Ramos (cell line): ENCODE data around the gene PEX26.
"Not testable (repeated sequence)": the region's sequence is repeated elsewhere in the genome, so short reads cannot be mapped to it uniquely, and the experiment has no call there.

Source experiments
- in situ Hi-C: fragments of 300-500 bp; cut with MboI; formaldehyde crosslinking; loops from one replicate; pipeline ENCODE4 v1.14.3; 2022; ENCODE audit warnings: low sequenced_read_pairs; ENCODE audit not compliant: unreplicated experiment

PEX26 gene

DNA sequence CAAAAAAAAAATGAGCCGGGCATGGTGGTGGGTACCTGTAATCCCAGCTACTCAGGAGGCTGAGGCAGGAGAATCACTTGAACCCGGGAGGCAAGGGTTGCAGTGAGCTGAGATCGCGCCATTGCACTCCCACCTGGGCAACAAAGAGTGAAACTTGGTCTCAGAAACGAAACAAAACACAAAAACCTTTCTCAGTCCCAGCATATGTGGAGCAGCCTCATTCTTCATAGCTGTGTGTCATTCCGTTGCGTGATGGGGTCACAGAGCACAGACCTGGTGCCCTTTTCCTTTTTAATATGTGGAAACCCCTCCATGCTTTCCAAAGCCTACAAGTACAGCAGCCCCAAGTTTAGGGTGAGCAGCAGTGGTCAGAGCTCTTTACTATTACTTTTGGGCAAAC, 13.7 kb downstream of the PEX26 start:
- in situ Hi-C loops, result no loop called here

DNA sequence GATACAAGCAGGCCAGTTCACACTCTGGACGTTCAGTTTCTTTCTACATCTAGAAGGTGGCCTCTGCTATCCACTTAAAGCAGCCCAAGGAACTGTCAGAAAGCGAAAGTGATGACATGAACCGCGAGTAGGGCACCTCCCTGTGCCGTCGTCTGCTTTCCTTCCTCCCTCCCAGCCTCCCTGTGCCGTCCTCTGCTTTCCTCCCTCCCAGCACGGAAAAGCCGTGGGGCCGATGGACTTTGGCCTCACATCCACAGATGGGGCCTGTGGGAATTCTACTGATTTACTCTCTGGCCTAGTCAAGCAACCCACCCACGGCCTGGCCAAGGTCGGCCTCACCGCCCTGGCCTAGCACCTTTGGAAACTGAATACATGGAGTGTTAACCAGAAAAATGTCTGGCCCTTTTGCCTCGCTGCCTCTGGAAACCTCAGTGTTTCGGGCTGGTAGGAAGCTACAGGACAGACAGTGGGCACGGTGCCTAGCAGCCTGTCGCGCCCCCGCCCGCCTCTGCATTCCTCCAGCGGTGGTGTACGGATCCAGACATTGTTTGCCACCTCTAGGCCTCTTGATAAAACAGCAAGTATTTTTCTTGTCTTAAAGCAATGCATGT, 14.2 kb downstream of the PEX26 start:
- in situ Hi-C loops, result no loop called here

DNA sequence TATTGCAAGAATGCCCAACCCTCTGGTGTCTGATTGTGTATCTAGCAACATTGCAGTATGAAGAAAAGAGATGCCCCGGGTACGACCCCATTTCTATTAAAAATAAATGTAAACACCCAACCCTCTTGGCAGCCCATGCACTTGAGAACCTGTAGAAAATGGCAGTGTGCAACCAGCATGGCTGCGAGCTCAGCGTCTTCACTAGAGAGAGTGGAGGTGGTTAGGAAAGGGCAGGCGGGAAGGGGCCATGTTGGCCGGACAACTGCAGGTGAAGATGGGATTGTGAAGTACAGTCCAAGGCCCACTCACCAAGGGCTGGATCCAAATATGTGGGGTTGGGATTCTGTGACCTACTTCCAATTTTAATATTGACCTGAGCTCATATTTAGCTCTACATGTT, 15.9 kb downstream of the PEX26 start:
- in situ Hi-C loops, result no loop called here

DNA sequence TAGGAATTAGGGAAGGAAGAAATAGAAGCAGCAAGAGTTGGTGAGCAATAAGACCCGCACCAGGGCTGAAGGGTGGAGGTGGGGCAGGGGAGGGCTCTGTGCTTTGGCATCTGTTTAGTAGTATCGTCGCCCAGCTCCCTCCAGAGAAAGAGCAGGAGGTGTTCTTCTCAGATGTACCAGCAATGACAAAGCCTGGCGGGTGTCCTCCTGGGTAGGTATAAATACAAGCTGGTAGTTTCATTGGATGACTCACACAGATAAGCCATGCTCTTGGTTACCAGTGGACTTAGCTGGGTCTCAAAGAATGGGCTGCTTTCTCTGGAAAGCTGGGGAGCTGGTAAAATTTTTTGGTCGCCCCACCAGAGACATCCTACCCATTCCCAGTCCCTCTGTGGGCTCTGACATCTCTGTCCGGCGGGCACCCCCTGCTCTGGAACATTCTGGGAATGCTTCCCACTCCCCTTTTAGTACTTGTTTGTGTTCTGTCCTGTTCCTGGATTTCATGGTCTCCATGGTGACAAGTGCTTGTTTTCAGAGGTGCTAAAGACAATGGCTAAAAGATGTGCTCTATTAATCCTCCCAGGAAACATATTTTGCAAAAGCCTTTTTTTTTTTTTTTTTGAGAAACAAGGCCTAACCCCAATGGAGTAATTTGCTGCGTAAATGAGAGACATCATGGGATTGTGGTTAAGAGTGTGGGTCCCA, 17.5 kb downstream of the PEX26 start:
- in situ Hi-C loops, result no loop called here

DNA sequence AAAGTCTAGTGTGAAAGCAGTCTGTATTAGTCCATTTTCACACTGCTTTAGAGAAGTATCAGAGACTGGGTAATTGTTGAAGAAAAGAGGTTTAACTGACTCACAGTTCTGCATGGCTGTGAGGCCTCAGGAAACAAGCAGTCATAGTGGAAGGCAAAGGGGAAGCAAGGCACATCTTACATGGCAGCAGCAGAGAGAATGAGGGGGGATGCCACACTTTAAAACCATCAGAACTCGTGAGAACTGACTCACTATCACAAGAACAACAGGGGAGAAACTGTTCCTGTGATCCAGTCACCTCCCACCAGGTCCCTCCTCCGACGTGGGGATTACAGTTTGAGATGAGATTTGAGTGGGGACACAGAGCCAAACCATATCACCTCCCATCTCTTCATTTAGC, 19.0 kb downstream of the PEX26 start:
- in situ Hi-C loops, result no loop called here

DNA sequence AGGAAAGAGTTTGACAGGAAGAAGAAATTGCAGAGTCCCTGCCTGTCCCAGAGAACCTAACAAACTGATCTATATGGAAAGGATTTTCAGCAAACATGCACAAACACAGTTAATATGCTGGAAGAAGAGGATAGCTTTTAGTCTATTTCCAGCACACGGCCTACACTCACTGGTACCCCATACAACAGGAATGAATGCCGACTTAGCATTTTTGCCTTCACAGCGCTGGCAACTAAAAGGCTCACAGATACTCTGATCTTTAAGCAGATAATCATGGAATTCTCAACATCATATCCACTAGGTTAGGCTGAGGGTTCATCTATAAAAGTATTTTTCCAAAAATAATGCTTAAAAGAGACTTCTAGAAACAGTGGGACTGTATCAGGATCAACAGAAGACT, 23.0 kb downstream of the PEX26 start:
- in situ Hi-C loops, result loop anchor here (5.0 kb wide), 1 partner anchor 37 kb away; no protein-coding TSS in a partner anchor

DNA sequence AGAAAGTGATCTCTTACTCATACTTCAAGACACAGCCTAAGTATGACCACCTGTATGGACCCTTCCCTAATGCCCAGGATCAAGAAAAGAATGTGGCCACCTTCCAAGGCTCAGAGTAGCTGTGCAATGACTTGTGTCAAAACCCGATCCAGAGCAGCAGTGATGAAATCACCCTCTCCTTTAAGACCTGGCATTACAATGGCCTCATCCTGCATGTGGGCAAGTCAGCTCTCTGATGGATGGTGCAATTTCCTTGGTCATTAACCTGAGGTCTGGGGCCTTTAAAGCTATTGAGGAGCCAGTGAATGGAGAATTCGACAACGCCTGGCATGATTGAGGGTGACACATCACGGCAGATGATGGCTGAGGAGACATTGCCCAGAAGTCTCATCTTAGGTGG, 23.7 kb downstream of the PEX26 start:
- in situ Hi-C loops, result loop anchor here (5.0 kb wide), 1 partner anchor 36 kb away; no protein-coding TSS in a partner anchor

DNA sequence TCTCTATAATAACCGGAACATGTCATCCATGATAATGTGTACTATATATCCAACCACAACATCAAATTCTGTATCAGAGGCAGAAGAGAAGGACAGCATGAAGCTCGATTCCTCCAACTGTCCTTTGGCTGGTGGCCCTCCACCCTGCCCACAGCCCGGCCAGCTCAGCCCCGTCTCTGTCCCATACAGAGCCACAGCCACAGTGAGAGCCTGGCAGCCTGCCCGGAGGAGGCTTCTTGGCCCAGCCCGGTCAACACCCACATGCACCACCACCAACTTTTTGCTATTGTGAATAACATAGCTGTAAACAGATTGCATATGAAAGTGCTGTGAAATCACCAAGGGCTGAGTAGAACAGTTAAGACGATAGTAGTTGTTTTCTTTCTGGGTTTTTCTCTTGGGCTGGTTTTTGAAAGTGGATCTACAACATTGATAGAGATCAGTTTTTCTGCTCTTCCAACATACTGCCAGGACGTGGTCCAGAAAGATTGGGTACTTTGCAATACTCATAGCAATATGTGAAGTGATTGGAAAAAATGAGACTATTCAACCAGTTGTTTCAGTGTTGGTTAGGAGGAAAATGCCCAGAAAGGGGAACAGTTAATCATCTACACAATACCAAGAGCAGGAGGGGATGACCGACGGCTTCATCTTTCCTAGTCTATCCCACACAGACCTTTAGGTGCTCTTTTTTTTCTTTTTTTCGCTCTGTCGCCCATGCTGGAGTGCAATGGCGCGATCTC, 25.9 kb downstream of the PEX26 start:
- in situ Hi-C loops, result loop anchor here (5.0 kb wide), 1 partner anchor 34 kb away; no protein-coding TSS in a partner anchor

DNA sequence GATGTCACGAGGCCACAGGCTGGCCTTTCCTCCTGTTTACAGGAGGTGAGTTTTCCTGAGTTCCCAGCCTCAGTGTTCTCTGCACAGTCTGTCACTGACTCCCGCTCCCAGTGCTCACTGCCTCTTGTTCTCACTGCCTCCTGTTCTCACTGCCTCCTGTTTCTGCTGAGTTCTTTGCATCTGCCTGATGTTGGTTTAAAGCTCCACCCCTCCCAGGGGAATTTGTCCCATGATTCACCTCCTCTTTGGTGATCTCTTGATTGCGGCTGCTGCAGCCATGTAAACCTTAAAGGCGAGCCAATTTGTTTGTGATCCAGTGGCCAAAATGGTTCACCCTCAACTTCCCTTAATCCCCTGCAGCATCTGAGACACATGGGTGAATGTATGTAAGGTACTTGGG, 26.8 kb downstream of the PEX26 start:
- in situ Hi-C loops, result loop anchor here (5.0 kb wide), 1 partner anchor 33 kb away; no protein-coding TSS in a partner anchor

DNA sequence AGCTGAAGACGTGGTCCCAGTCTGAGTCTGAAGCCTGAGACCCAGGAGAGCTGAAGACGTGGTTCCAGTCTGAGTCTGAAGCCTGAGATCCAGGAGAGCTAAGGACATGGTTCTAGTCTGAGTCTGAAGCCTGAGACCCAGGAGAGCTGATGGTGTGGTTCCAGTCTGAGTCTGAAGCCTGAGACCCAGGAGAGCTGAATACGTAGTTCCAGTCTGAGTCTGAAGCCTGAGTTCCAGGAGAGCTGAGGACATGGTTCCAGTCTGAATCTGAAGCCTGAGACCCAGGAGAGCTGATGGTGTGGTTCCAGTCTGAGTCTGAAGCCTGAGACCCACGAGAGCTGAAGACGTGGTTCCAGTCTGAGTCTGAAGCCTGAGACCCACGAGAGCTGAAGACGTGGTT, 28.2 kb downstream of the PEX26 start:
- in situ Hi-C loops, result not testable (repeated sequence)

DNA sequence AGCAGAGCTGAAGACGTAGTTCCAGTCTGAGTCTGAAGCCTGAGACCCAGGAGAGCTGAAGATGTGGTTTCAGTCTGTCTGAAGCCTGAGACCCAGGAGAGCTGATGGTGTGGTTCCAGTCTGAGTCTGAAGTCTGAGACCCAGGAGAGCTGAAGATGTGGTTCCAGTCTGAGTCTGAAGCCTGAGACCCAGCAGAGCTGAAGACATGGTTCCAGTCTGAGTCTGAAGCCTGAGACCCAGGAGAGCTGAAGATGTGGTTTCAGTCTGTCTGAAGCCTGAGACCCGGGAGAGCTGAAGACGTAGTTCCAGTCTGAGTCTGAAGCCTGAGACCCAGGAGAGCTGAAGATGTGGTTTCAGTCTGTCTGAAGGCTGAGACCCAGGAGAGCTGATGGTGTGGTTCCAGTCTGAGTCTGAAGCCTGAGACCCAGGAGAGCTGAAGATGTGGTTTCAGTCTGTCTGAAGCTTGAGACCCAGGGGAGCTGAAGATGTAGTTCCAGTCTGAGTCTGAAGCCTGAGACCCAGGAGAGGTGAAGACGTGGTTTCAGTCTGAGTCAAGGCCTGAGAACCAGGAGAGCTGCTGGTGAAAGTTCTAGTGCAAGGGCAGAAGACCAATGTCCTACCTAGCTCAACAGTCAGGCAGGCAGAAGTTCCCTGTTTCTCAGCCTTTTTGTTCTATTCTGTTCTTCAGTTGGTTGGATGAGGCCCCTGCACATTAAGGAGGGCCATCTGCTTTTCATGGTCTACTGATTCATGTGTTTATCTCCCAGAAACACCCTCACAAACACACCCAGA, 29.0 kb downstream of the PEX26 start:
- in situ Hi-C loops, result not testable (repeated sequence)

DNA sequence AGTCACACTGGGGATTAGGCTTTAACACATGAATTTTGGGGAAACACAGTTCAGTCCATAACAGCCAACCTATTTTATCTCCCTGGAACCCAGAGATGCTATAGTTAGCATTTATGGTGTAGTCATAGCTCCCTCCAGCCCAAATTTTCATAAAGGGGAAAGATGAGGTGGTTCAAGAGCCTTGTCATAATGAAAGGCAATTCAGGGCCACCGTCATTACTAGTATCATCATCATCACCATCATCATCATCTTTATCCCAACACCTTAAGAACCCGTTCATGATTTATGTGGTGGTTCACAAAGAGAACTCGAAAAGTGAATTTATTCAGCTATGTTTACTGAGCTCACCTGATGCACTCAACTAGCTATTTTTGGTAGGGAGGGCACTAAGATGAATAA, 30.4 kb downstream of the PEX26 start:
- in situ Hi-C loops, result no loop called here

DNA sequence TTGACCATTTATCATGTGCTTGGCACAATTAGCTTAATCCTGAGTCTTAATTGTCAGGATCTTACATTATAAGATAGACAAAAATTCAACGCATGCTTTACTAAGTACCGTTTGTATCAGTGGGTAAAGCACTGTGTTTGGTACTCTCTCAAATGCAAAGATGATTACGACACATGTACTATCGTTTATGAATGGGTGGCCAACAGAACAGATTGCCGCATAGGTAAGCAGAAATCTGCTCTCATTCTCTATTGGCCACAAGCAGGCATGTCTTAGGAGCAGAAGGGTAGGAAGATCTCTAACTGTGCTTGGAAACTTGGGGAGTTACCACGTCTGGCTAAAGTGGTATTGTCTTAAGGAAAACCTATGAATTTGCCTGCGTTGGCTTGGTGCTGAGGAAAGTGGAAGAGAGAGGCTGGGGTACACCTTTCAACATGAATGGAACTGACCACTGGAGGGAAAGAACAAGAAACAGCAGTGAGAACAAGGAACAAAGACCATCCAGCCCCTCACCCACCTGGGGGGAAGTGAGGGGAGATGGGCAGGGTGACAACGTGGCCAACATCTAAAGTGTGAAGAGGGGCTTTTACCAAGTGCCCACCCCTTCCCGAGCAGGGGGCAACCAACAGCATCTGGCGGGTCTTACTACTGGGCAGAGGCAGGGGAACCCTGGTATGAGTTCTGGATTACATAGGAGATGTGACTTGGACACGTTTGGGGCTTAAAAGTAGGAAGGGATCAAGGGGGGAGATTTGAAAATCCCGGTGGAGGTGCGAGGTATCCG, 31.8 kb downstream of the PEX26 start:
- in situ Hi-C loops, result no loop called here

DNA sequence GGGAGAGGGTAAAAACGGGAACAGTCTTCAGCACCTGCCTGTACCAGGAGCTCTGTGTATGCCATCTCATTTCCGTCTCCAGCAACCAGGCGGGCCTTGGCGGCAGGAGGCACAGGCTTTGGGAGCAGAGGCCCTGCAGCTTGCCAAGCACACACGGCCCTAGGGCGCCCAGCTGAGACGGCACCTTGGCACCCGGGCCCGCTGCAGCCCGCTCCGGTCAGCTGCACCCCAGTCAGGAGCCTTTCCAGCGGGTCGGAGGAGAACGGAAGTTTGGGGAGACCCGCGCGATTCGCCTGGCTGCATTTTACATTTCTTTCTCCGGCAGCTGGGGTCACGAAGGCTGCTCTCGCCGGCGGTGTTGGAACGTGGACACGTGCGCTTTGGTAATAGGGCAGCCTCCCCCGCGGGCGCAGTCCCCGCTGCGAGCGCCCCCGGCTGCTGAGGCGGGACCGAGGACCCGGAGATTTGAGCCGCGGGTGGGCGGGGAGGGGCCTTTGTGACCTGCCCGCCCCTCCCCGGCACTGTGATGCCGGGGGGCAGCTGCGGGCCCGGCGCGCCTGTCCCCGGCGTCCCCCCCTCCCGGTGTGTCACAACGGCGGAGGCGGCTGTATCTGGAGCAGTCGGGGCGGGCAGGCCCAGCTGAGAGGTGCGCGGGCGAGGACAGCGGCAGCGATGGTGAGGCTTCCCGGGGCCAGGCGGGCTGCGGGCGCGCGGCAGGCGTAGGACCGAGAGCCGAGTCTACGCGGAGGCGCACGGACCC, 32.6 kb downstream of the PEX26 start, which contains the start of gene TUBA8:
Gene TUBA8 (plus strand): TSS at position 616 of the 760 bp plus-strand sequence. CDS start 57 bp downstream, at position 673.
- in situ Hi-C loops, result no loop called here

DNA sequence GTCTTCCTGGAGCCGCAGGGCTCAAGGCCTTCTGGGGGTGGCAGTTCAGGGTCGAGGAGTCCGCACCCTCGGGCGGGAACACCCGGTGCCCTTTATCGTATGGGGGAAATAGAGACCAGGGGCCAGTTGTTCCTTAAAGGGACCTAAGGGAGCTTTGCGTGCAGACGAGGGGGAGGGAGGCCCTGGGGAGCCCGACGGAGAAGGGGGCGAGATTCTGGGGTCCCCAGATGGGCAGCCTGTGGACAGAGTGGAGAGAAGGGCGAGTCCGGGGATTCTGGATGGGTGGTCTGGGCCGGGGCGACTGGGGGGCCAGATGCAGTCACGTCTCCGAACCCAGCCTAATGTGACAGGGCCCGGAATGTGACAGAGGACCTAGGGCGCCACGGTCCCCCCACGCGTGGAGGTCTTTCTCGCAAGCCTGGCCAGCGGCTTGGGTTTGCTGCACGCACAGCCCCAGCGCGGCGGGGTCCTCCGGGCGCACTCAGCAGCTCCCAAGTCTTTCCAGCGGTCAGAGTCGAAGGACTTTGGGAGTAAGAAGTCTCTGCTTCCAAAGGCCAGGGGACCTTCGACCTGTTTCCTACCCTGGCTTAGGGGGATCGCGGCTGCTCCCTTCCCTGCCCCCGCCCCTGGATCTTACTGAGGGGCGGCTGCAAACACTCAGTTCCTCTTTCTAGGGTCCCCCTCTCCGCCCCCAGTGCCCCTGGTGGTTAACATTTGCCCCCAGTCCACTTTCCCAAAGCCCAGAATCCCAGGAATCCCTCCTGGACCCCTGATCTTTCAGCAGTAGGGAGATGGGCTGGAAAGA, 33.4 kb downstream of the PEX26 start:
- in situ Hi-C loops, result no loop called here

DNA sequence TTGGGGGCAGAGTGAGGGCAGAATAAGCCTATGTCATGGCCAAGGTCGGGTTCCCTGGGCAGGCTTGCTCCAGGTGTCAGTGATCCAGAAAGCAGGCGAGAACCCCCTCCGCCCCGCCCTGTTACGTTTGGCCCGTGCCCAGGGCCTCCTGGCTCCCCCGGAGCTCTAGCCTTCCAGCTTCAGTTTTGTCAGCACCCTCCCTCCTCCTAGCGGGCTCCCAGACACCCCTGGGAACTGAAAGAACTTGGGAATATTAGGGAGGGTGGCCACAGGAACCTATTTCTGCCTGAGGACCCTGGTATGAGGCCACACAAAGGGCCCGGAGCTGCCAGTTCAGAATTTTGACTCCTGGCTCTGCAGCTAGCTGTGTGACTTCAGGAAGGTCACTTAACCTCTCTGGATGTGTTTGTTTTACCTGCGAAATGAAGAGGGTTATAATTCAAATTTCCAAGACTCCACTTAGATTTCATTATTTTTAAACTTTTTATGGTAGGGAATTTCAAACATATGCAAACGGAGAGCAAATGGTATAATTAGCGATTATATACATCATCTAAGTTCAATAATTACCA, 34.1 kb downstream of the PEX26 start:
- in situ Hi-C loops, result no loop called here

DNA sequence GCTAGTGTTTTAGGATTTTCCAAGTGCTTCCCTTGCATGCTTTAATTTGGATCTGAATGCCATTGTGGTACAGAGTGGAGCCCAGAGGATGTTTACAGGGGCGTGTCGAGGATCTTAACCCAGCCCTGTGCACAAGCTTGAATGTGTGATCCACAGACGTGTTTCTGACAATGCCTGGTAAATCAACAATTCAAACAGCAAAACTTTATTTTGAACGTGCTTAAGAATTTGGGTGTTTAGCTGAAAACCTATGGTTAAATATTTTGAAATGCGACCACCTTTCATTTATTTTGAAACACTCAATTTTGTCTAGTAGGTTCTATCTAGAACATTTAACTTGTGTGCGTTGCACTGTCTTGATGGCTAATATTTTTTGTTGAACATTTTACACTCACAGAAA, 34.6 kb downstream of the PEX26 start:
- in situ Hi-C loops, result no loop called here
